ENCODE measurements around the gene SLC29A1. TPM values are rescaled to one million over a fixed set of nuclear protein-coding genes. Genes with fewer than 3 reads are reported as not detected.

SLC29A1 gene
- total RNA-seq, 1 donor: 9.5 TPM

DNA sequence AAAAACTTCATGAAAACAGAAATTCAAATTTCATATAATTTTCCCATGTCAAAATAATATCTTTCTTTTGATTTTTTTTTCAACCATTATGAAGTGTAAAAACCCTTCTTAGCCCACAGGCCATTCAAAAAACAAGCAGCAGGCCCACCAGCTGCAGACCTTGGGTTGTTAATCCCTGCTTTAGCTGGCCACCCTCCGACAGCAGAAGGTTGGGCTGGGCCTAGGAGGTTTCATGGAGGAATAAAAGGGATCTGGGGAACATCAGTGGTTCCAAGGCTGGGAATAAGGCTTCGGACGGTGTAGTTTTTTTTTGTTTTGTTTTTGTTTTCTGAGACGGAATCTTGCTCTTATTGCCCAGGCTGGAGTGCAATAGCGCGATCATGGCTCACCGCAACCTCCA lies 19.9 kb downstream of the SLC29A1 start:
- no peak for DNase-seq (ENCODE audit: low read depth)
- TF ChIP-seq, protein P1, sequence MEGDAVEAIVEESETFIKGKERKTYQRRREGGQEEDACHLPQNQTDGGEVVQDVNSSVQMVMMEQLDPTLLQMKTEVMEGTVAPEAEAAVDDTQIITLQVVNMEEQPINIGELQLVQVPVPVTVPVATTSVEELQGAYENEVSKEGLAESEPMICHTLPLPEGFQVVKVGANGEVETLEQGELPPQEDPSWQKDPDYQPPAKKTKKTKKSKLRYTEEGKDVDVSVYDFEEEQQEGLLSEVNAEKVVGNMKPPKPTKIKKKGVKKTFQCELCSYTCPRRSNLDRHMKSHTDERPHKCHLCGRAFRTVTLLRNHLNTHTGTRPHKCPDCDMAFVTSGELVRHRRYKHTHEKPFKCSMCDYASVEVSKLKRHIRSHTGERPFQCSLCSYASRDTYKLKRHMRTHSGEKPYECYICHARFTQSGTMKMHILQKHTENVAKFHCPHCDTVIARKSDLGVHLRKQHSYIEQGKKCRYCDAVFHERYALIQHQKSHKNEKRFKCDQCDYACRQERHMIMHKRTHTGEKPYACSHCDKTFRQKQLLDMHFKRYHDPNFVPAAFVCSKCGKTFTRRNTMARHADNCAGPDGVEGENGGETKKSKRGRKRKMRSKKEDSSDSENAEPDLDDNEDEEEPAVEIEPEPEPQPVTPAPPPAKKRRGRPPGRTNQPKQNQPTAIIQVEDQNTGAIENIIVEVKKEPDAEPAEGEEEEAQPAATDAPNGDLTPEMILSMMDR (IDR thresholded peaks at IDR 0.05; ENCODE audit: insufficient read depth, low read depth, low read length): no peak
- H3K4me3 ChIP-seq (ENCODE audit: low read depth, low read length): no peak overlapping the region

DNA sequence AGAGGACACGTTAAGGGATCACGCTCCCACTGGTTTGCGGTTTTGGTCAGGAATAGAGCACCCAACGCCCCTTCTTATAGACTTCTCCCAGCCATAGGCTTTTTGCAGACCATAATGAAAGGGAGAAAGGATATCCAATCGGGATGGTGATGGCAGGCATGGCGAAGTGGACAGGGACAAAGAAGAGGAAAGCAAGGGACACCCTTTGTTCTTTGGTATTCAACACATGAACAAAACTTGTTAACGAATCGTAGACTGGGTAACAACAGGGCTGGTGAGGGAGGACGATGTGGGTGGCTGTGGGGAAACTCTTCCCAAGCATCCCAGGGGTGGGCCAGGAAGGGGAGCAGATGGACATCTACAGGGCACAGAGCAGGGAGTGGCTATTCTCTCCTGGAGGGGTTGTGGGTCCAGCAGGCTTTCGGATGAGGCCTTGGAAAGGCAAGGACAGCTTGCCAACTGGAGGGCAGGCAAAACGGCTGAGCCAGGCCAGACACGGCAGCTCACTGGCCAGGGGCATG lies 22.1 kb downstream of the SLC29A1 start:
- H3K4me3 ChIP-seq (ENCODE audit: low read depth, low read length): peak overlapping the region; percentile 100
- no peak for DNase-seq (ENCODE audit: low read depth)
- TF ChIP-seq, protein P1 (IDR thresholded peaks at IDR 0.05; ENCODE audit: insufficient read depth, low read depth, low read length): no peak

DNA sequence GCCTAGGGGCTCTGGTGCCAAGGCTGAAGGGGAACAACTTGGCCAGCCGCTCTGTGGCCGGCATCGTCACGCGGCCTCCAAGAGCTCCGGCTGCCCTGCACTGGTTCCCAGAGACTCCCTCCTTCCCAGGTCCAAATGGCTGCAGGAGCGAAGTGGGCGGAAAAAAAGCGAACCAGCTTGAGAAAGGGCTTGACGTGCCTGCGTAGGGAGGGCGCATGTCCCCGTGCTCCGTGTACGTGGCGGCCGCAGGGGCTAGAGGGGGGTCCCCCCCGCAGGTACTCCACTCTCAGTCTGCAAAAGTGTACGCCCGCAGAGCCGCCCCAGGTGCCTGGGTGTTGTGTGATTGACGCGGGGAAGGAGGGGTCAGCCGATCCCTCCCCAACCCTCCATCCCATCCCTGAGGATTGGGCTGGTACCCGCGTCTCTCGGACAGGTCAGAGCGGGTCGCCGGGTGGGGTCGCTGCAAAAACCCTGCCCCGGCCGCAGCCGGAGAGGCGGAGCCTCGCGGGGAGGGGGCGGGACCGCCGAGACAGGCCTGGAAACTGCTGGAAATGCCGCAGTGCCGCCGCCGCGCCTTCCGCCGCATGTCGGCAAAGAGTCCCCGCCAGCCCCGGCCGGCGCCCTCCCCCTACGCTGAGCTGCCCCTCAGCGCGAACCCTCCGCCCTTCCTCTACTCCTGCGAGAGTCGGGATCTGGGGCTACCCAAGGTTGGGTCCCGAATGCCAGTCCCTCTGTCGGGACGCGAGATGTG lies 22.7 kb downstream of the SLC29A1 start:
- TF ChIP-seq, protein P1 (IDR thresholded peaks at IDR 0.05; ENCODE audit: insufficient read depth, low read depth, low read length): peak; percentile 24
- H3K4me3 ChIP-seq (ENCODE audit: low read depth, low read length): peak overlapping the region; percentile 100

DNA sequence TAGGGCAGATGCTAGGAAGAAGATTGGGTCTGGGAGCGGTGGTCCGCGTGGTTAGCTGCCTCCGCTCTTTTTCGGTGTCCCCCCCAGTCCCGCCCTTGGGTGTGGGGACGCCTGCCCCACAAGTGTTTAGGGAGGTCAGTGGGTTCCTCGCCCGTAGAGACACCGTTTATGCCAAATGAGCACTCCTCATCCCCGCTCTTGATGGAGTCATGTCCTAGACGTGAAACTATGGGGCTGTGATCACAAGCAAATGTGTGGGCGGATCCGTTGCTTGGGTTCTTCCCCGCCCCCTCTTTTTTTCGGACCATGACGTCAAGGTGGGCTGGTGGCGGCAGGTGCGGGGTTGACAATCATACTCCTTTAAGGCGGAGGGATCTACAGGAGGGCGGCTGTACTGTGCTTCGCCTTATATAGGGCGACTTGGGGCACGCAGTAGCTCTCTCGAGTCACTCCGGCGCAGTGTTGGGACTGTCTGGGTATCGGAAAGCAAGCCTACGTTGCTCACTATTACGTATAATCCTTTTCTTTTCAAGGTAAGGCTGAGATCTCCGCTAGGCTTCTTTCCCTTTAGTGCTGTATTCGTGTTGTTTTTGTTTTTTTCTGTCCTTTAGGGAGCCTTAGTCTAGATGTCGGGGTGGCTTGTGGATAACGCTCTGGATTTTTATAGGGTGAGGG lies 23.4 kb downstream of the SLC29A1 start, which contains the start of gene HSP90AB1:
Gene HSP90AB1, plus strand, starts transcription at position 439 of the 675 bp plus-strand sequence. CDS start 1,529 bp downstream, outside the sequence.
- DNase-seq (ENCODE audit: low read depth): peak; percentile 99
- TF ChIP-seq, protein P1 (IDR thresholded peaks at IDR 0.05; ENCODE audit: insufficient read depth, low read depth, low read length): no peak
- peak within 1 kb of the TSS; percentile 100 for H3K4me3 ChIP-seq (ENCODE audit: low read depth, low read length)

More for the DNA sequence above, 22.7 kb downstream of the SLC29A1 start:
- peak; percentile 87 for DNase-seq (ENCODE audit: low read depth)

DNA sequence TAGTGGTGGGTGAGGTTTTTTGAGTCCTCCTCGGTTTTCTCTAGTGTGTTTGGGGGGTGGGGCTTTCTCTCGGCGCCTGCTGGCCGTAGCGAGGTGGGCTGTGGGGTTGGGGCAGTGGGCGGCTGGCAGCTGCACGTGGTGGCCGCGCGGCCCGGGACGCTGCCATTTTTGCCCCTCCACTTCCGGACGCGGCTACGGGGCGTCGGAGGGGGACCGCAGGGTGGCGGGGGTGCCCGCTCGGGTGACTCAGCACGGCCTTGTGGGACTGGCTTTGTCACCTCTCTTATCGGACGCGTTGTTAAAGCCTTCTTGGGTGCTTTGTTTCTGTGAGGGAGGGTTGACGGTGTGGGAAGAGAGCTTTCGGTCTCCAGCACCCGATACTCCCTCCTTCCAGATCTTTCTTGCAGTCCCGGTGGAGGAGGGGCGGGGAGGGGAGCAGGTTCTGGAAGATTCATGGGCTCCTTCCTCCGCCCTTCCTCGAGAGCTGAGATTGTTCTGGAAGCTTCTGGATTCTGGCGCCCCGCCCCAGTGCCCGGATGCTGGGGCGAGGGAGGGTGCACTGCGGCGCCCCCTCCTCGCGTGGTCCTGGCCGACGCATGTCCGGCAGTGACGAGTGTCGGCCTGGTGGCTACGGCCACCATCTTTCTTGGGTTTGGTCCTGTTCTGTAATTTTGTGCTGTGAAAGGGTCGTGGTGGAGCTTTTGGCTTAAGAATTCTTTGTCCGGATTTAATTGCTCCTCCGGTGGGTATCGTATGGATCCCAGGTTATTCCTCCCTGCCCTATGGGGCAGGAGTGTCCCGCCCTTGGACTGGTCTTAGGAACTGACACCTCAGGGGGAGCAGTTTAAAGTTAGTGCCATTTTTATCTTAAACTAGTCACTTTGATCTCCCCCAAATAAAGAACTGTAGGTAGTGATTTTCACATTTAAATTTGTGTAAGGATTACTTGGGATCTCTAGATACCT lies 24.2 kb downstream of the SLC29A1 start:
- peak; percentile 68 for DNase-seq (ENCODE audit: low read depth)

More for the DNA sequence above, 24.2 kb downstream of the SLC29A1 start:
- TF ChIP-seq, protein P1 (IDR thresholded peaks at IDR 0.05; ENCODE audit: insufficient read depth, low read depth, low read length): no peak
- peak overlapping the region; percentile 100 for H3K4me3 ChIP-seq (ENCODE audit: low read depth, low read length)
